Suprapubic skin (tissue), 4 donors: Measurements from ENCODE around the gene SPRR2B. TPM values are rescaled to one million over a fixed set of nuclear protein-coding genes. Genes with fewer than 3 reads are reported as not detected.
"Not testable (repeated sequence)": the region's sequence is repeated elsewhere in the genome, so short reads cannot be mapped to it uniquely, and the experiment has no call there.

ENCODE experiments used
- DNase-seq, 2 donors: peaks; one replicate each; pipeline ENCODE4 v3.0.0-alpha.2; 2019; ENCODE audit warnings: low spot score in 2 of 2
- H3K27ac ChIP-seq: fragments of 200-600 bp; sonication (generic); one replicate; pipeline ENCODE4 v1.5.1; 2019
- H3K27me3 ChIP-seq: fragments of 200-600 bp; sonication (generic); one replicate; pipeline ENCODE4 v1.5.1; 2019
- H3K36me3 ChIP-seq: fragments of 200-600 bp; sonication (generic); one replicate; pipeline ENCODE4 v1.5.1; 2019
- H3K4me1 ChIP-seq: fragments of 200-600 bp; sonication (generic); one replicate; pipeline ENCODE4 v1.5.1; 2019
- H3K4me3 ChIP-seq: fragments of 200-600 bp; sonication (generic); one replicate; pipeline ENCODE4 v1.5.1; 2019; ENCODE audit warnings: mild to moderate bottlenecking
- H3K9me3 ChIP-seq: fragments of 200-600 bp; sonication (generic); one replicate; pipeline ENCODE4 v1.5.1; 2019
- EP300 ChIP-seq: sonication (generic); formaldehyde crosslinking; IDR thresholded peaks from one replicate; pipeline ENCODE4 v1.6.1; 2017; ENCODE audit warnings: antibody characterized with exemption
- POLR2A ChIP-seq, 2 donors: fragments of 450-650 bp; IDR thresholded peaks; one replicate each; pipeline ENCODE4 v1.6.1; 2017; ENCODE audit warnings: antibody characterized with exemption in 2 of 2, mild to moderate bottlenecking in 2 of 2, moderate library complexity in 2 of 2
- POLR2AphosphoS5 ChIP-seq, 3 donors: sonication (generic); formaldehyde crosslinking; IDR thresholded peaks; one replicate each; pipeline ENCODE4 v1.6.1; 2017; ENCODE audit warnings: antibody characterized with exemption in 3 of 3
- WGBS: methylation state at CpG from one replicate; pipeline ENCODE4 v1.1.5; 2018; 5-methylcytosine and 5-hydroxymethylcytosine counted together
- total RNA-seq, 4 donors: library from RNA; depleted of rRNA; stranded (reverse); fragments of >200 nt; gene quantifications; one replicate each; pipeline ENCODE4 v1.1.0, GENCODE V29; 2016
- TF ChIP-seq, protein P1 (sequence below), 2 donors: fragments of 200-600 bp in 1 of 2; fragments of 450-650 bp in 1 of 2; sonication (generic) in 1 of 2; IDR thresholded peaks; one replicate each; pipeline ENCODE4 v1.5.1; 2016 to 2019; ENCODE audit warnings: antibody characterized with exemption in 2 of 2, mild to moderate bottlenecking in 1 of 2, moderate library complexity in 1 of 2

The SPRR2B gene
- total RNA-seq, 4 donors from 2014 or later = 2.0 to 3.3 TPM; not detected in 2

DNA sequence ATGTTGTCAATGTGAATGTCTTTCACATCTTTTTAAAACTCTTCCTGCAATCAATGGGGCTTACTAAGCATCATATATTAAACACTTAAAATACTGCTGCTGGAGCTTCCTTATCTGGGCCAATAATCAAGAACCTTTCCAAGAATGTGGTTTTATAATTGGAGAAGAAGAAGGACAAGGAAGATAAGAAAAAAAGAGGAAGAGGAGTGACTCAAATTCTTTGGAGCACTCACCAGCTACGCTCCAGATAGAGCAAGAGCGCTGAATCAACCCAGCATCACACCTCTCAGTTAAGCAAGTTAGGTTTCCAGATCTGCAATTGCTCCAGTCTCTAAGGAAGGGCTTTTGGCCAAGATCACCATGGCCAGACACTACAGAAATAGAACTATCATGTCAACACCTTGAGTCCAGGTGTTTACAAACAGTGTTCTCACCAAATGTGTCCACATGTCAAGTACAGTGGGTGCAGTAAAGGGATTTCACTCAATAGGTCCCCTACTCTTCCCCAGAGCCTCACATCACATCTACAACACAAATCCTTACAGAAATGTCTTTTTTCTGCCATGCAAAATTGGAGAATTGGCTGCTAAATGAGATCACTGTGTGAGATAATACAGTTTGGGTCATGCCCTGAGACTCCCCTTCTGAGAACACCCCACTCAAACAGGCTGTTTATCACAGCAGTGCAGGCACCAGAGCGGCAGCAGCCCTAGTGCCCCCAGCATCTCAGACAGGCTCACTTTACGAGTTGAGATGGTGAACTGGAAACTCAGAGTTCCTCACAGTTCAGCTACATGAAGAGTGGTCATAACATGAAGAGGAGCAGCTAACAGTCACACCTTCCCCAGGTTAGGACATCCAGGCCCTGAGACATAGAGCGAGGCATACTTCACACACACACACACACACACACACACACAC is 1.7 kb upstream of the SPRR2B start:
- no peaks in the 10 kb centered on the region for H3K4me1 ChIP-seq
- TF ChIP-seq POLR2AphosphoS5 (IDR thresholded peaks at IDR 0.05) = no peak

DNA sequence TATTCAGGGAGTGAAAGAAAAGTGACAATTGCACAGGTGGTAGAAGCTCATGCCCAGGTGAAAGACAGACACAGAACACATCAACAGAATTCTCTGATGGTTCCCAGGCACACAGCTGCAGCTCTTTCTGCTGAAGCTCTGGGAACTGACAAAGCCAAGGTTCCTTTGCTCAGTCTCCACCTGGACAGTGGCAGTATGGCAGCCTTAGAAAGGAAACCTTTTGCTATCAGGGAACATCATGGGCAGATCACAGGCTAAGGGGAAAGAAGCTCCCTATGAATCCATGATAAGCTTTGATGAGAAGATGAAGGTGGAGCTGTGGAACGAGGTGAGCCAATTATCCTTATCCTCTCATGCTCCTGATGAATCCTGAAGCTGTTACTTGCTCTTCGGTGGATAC is 1.2 kb downstream of the SPRR2B start:
- Histone ChIP-seq H3K36me3 (no peaks in the 10 kb centered on the region), H3K27me3 (no peaks in the 10 kb centered on the region), H3K4me3 (no peak overlapping the region), H3K9me3 (no peaks in the 10 kb centered on the region), H3K27ac (no peak overlapping the region), H3K4me1 (no peaks in the 10 kb centered on the region)
- WGBS = 77% methylated on average over 2 of the region's 2 CpGs
- DNase-seq = no peak
- no peak for TF ChIP-seq POLR2A (IDR thresholded peaks at IDR 0.05)
- TF ChIP-seq, protein P1, sequence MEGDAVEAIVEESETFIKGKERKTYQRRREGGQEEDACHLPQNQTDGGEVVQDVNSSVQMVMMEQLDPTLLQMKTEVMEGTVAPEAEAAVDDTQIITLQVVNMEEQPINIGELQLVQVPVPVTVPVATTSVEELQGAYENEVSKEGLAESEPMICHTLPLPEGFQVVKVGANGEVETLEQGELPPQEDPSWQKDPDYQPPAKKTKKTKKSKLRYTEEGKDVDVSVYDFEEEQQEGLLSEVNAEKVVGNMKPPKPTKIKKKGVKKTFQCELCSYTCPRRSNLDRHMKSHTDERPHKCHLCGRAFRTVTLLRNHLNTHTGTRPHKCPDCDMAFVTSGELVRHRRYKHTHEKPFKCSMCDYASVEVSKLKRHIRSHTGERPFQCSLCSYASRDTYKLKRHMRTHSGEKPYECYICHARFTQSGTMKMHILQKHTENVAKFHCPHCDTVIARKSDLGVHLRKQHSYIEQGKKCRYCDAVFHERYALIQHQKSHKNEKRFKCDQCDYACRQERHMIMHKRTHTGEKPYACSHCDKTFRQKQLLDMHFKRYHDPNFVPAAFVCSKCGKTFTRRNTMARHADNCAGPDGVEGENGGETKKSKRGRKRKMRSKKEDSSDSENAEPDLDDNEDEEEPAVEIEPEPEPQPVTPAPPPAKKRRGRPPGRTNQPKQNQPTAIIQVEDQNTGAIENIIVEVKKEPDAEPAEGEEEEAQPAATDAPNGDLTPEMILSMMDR (IDR thresholded peaks at IDR 0.05) = no peak
- TF ChIP-seq POLR2AphosphoS5 (IDR thresholded peaks at IDR 0.05) = no peak
- TF ChIP-seq EP300 = no peak

More for the DNA sequence above, 1.7 kb upstream of the SPRR2B start:
- H3K36me3 ChIP-seq = no peaks in the 10 kb centered on the region
- H3K9me3 ChIP-seq = peaks cover 3% of the 10 kb centered on the region
- DNase-seq = no peak
- no peak overlapping the region for H3K4me3 ChIP-seq
- WGBS = 74% methylated on average over 5 of the region's 5 CpGs
- H3K27me3 ChIP-seq = no peaks in the 10 kb centered on the region
- H3K27ac ChIP-seq = no peak overlapping the region

DNA sequence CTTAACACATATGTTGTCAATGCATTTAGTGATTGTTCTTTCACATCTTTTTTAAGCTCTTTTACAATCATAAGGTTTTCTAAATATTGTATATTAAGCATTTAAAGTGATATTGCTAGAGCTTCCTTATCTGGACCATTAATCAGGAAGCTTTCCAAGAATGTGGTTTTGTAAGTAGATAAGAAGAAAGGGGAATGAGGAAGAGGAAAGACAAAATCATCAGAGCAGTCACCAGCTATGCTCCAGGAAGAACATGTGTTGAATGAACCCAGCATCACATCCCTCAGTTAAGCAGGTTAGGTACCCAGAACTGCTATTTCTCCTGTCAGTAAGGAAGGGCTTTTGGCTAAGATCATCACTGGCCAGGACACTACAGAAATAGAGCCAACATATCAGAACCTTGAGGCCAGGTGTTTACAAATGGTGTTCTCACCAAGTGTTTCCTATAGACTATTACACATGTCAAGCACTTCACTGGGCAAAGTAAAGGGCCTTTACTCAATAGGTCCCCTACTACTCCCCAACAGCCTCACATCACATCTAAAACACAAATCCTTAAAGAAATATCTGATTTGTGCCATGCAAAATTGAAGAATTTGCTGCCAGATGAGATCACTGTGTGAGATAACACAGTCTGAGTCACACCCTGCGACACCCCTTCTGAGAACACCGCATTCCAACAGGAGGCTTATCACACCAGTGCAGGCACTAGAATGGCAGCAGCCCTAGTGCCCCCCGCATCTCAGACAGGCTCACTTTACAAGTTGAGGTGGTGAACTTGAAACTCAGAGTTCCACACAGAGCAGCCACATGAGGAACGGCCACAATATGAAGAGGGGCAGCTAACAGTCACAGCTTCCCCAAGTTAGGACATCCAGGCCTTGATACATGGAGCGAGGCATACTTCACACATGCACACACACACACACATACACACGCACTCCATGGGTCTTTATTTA is 12.3 kb downstream of the SPRR2B start:
- H3K36me3 ChIP-seq = no peaks in the 10 kb centered on the region
- WGBS = 64% methylated on average over 6 of the region's 6 CpGs

DNA sequence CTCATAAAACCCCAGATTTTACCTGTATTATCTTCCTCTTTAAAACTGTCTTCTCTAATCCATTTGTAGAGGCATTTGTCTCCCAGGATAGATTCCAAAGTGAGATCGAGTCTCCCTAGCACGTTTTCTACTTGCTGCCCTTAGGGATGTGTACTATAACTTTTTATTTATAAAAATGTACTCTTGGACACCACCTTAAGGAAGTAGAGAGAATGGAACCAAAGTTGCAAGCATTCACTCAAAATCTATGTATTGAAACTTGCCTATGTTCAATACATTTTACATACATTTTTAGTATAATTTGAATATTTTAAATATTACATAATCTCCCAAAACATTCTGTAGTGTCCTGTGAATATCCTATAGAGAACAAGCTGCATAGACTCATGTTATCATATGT is 13.3 kb downstream of the SPRR2B start:
- Histone ChIP-seq H3K27ac (no peak overlapping the region), H3K27me3 (no peaks in the 10 kb centered on the region), H3K4me3 (no peak overlapping the region), H3K4me1 (no peaks in the 10 kb centered on the region), H3K36me3 (no peaks in the 10 kb centered on the region), H3K9me3 (no peaks in the 10 kb centered on the region)
- TF ChIP-seq EP300 (no peak), POLR2AphosphoS5 (IDR thresholded peaks at IDR 0.05) (no peak), POLR2A (IDR thresholded peaks at IDR 0.05) (no peak)
- TF ChIP-seq, protein P1 (IDR thresholded peaks at IDR 0.05) = no peak
- 28% methylated on average over 2 of the region's 2 CpGs for WGBS
- DNase-seq = no peak

More for the DNA sequence above, 12.3 kb downstream of the SPRR2B start:
- no peak for DNase-seq
- no peaks in the 10 kb centered on the region for H3K9me3 ChIP-seq
- no peaks in the 10 kb centered on the region for H3K27me3 ChIP-seq
- H3K4me3 ChIP-seq = no peak overlapping the region
- TF ChIP-seq POLR2A (IDR thresholded peaks at IDR 0.05) (no peak), EP300 (no peak)
- TF ChIP-seq, protein P1 (IDR thresholded peaks at IDR 0.05) = no peak
- no peaks in the 10 kb centered on the region for H3K4me1 ChIP-seq
- H3K27ac ChIP-seq = no peak overlapping the region

DNA sequence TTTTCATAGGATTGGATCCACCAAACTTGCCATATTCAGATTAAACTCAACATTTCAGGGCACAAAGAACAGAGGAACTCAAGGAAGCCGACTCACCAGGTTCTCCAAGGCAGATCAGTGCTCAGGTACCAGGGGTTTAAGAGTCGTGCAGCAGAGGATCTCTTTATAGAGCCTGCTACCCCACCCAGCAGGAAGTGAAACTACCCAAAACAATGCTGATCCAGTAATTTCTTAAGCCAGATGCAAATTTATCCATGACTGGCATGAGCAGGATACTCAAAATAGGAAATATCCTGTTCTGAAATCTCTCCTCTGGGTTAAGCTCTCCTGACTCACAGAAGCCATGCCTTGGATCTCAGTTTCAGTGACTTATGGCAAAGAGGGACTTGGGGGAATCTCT is 14.0 kb downstream of the SPRR2B start, which contains the start of gene SPRR2A:
Gene SPRR2A, minus strand, starts transcription at position 138 of the 400 bp plus-strand sequence. CDS start 777 bp downstream, outside the sequence.
- no peaks in the 10 kb centered on the region for H3K9me3 ChIP-seq
- TF ChIP-seq, protein P1 (IDR thresholded peaks at IDR 0.05) = no peak
- 48% methylated on average over 2 of the region's 2 CpGs for WGBS
- no peak within 1 kb of the TSS for H3K27ac ChIP-seq
- no peak for DNase-seq
- no peak within 1 kb of the TSS for H3K4me3 ChIP-seq
- no peaks in the 10 kb centered on the region for H3K4me1 ChIP-seq
- no peaks in the 10 kb centered on the region for H3K27me3 ChIP-seq
- no peaks in the 10 kb centered on the region for H3K36me3 ChIP-seq

DNA sequence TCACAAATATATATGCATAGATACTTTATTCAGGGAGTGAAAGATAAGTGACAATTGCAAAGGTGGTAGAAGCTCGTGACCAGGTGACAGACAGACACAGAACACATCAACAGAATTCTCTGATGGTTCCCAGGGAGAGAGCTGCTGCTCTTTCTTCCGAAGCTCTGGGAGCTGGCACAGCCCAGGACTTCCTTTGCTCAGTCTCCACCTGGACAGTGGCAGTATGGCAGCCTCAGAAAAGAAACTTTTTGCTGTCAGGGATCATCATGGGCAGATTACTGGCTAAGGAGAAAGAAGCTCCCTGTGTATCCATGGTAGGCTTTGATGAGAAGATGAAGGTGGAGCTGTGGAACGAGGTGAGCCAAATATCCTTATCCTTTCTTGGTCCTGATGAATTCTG is 15.3 kb downstream of the SPRR2B start:
- H3K27me3 ChIP-seq, H3K27ac ChIP-seq, DNase-seq, H3K36me3 ChIP-seq, H3K4me1 ChIP-seq, H3K9me3 ChIP-seq, H3K4me3 ChIP-seq: not testable (repeated sequence)
- 23% methylated on average over 3 of the region's 3 CpGs for WGBS
